Prostate gland (tissue), 2 donors: Measurements from ENCODE around the gene S1PR4. TPM values are rescaled to one million over a fixed set of nuclear protein-coding genes. Genes with fewer than 3 reads are reported as not detected.
"Not testable (repeated sequence)": the region's sequence is repeated elsewhere in the genome, so short reads cannot be mapped to it uniquely, and the experiment has no call there.

Experiments used
- DNase-seq: peaks from one replicate; pipeline ENCODE4 v3.0.0-alpha.2; 2019; ENCODE audit warnings: low spot score
- H3K27ac ChIP-seq, 2 donors: fragments of 200-600 bp; sonication (generic); 2 replicates each; pipeline ENCODE4 v1.5.1; 2017 to 2019
- H3K27me3 ChIP-seq: fragments of 200-600 bp; sonication (generic); replicated peaks from 2 replicates; pipeline ENCODE4 v1.5.1; 2019; ENCODE audit not compliant: insufficient read depth
- H3K36me3 ChIP-seq, 2 donors: fragments of 200-600 bp; sonication (generic); 1 replicate in 1 of 2; 2 replicates in 1 of 2; pipeline versions ENCODE4 v1.5.1 to v1.8.1; 2017 to 2019
- H3K4me1 ChIP-seq: fragments of 200-600 bp; sonication (generic); replicated peaks from 2 replicates; pipeline ENCODE4 v1.5.1; 2019
- H3K4me3 ChIP-seq, 2 donors: fragments of 200-600 bp; sonication (generic); 2 replicates each; pipeline ENCODE4 v1.5.1; 2017 to 2019
- H3K9me3 ChIP-seq: fragments of 200-600 bp; sonication (generic); 2 replicates; pipeline ENCODE4 v1.5.1; 2017
- POLR2A ChIP-seq: fragments of 450-650 bp; IDR thresholded peaks from one replicate; pipeline ENCODE4 v1.6.1; 2016; ENCODE audit warnings: antibody characterized with exemption, mild to moderate bottlenecking
- POLR2AphosphoS5 ChIP-seq: sonication (generic); formaldehyde crosslinking; IDR thresholded peaks from one replicate; pipeline ENCODE4 v1.6.1; 2017; ENCODE audit warnings: antibody characterized with exemption
- WGBS: methylation state at CpG from one replicate; pipeline ENCODE4 v1.1.5; 2018; 5-methylcytosine and 5-hydroxymethylcytosine counted together
- intact Hi-C: fragments of 100-400 bp; cut with DNase I; formaldehyde crosslinking; loops from one replicate; pipeline ENCODE4 v1.14.2; 2022
- total RNA-seq, 2 donors: library from RNA; depleted of rRNA; stranded (reverse); fragments of >200 nt; gene quantifications; one replicate each; pipeline ENCODE4 v1.1.0, GENCODE V29; 2016
- TF ChIP-seq, protein P1 (sequence below), 4 experiments: fragments of 200-600 bp in 2 of 4; fragments of 450-650 bp in 2 of 4; sonication (generic) in 2 of 4; IDR thresholded peaks; 1 replicate in 3 of 4; 2 replicates in 1 of 4; pipeline ENCODE4 v1.5.1; 2016 to 2019; ENCODE audit warnings: antibody characterized with exemption in 4 of 4, mild to moderate bottlenecking in 2 of 4, moderate library complexity in 2 of 4

Gene S1PR4
- total RNA-seq, 2 donors from 2014 or later, result 0.14 to 1.5 TPM

DNA sequence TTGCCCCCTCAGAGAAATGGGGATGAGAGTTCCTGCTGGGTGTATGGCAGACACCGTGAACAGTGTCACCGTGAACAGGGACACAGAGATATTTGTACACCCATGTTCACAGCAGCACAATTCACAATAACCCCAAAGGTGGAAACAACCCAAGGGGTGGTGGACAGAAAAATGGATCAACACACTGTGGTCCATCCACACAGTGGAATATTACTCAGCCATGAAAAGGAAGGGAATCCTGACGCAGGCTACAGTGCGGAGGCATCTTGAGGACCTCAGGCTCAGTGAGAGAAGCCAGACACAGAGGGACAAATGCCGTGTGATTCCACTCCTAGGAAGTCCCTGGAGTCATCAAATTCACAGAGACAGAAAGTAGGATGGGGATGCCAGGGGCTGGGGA is 38.3 kb downstream of the S1PR4 start:
- TF ChIP-seq POLR2A (no peak), POLR2AphosphoS5 (no peak)
- TF ChIP-seq, protein P1, sequence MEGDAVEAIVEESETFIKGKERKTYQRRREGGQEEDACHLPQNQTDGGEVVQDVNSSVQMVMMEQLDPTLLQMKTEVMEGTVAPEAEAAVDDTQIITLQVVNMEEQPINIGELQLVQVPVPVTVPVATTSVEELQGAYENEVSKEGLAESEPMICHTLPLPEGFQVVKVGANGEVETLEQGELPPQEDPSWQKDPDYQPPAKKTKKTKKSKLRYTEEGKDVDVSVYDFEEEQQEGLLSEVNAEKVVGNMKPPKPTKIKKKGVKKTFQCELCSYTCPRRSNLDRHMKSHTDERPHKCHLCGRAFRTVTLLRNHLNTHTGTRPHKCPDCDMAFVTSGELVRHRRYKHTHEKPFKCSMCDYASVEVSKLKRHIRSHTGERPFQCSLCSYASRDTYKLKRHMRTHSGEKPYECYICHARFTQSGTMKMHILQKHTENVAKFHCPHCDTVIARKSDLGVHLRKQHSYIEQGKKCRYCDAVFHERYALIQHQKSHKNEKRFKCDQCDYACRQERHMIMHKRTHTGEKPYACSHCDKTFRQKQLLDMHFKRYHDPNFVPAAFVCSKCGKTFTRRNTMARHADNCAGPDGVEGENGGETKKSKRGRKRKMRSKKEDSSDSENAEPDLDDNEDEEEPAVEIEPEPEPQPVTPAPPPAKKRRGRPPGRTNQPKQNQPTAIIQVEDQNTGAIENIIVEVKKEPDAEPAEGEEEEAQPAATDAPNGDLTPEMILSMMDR (IDR thresholded peaks at IDR 0.05), result no peak
- H3K27ac ChIP-seq, result no peak overlapping the region
- intact Hi-C loops, result no loop called here

DNA sequence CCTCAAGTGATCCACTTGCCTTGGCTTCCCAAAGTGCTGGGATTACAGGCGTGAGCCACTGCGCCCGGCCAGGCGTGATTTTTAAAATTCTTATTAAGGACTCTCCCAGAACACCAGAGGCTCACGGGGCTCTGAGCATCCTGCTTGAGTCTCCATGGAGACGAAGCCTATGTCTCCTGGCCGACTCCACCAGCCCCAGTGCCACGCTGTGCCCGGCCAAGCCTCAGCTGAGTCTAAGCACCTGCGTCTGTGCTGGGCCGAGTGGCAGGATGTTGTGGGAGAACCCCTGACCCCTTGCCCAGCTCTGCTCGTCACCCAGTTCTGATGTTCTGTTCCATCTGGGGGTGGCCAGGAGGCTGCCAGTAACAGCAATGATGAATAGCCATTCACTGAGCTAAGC is 42.0 kb downstream of the S1PR4 start:
- Histone ChIP-seq H3K4me3 (no peak overlapping the region), H3K27me3 (peaks cover 4% of the 10 kb centered on the region), H3K27ac (no peak overlapping the region), H3K36me3 (no peaks in the 10 kb centered on the region), H3K4me1 (no peaks in the 10 kb centered on the region), H3K9me3 (no peaks in the 10 kb centered on the region)
- DNase-seq, result no peak
- intact Hi-C loops, result no loop called here
- no peak for TF ChIP-seq POLR2AphosphoS5
- WGBS, result 84% methylated on average over 12 of the region's 12 CpGs

More for the DNA sequence above, 38.3 kb downstream of the S1PR4 start:
- H3K9me3 ChIP-seq, result no peaks in the 10 kb centered on the region
- no peak for DNase-seq
- H3K4me3 ChIP-seq, result no peak overlapping the region
- 83% methylated on average over 5 of the region's 5 CpGs for WGBS
- no peaks in the 10 kb centered on the region for H3K36me3 ChIP-seq
- H3K4me1 ChIP-seq, result no peaks in the 10 kb centered on the region
- no peaks in the 10 kb centered on the region for H3K27me3 ChIP-seq

DNA sequence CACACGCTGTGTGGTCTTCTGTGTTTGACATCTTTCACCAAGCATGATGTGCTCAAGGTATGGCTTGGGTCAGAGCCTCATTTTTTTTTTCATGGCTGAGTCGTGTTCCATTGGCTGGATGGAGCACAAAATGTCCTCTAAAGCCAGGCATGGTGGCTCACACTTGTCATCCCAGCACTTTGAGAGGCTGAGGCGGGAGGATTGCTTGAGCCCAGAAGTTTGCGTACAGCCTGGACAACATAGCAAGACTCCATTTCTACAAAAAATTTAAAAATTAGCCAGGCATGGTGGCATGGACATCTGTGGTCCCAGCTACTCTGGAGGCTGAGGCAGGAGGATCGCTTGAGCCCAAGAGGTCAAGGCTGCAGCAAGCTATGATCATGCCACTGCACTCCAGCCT is 43.0 kb downstream of the S1PR4 start:
- H3K4me1 ChIP-seq, H3K27me3 ChIP-seq, H3K9me3 ChIP-seq, DNase-seq, H3K27ac ChIP-seq, H3K4me3 ChIP-seq, H3K36me3 ChIP-seq, intact Hi-C loops: not testable (repeated sequence)
- WGBS, result 75% methylated on average over 5 of the region's 5 CpGs

DNA sequence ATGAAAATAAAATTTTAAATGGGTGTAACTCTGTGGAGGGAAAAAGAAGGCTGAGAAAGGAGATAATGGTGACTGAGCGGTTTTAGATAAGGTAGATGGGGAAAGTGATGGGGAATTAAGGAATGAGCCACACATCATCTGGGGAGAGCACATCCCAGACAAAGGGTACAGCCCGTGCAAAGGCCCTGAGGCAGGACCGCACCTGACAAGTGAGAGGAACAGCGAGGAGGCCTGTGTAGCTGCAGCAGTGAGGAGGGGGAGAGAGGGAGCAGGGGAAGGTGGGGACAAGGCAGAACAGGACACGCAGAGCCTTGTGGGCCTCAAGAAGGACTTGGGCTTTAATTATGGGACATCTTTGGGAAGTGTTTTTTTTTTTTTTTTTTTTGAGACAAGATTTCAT is 44.1 kb downstream of the S1PR4 start:
- no peak overlapping the region for H3K27ac ChIP-seq
- no peak overlapping the region for H3K4me3 ChIP-seq
- peaks cover 4% of the 10 kb centered on the region for H3K27me3 ChIP-seq
- TF ChIP-seq, protein P1 (IDR thresholded peaks at IDR 0.05), result no peak
- TF ChIP-seq POLR2AphosphoS5, result no peak
- no peak for TF ChIP-seq POLR2A
- H3K9me3 ChIP-seq, result no peaks in the 10 kb centered on the region
- no peak for DNase-seq
- no peaks in the 10 kb centered on the region for H3K36me3 ChIP-seq
- intact Hi-C loops, result no loop called here
- WGBS, result 88% methylated on average over 5 of the region's 5 CpGs
- no peaks in the 10 kb centered on the region for H3K4me1 ChIP-seq

GRCh38 chr19:3224346-3225168 is 46.0 kb downstream of the S1PR4 start, which contains the start of gene CELF5:
Gene CELF5 (plus strand): TSS chr19:3224661. CDS start chr19:3224740, 79 bp downstream.
- intact Hi-C loops, result no loop called here
- H3K4me1 ChIP-seq, result no peaks in the 10 kb centered on the region
- 2% methylated on average over 83 of the region's 94 CpGs for WGBS
- no peak for TF ChIP-seq POLR2AphosphoS5
- TF ChIP-seq, protein P1 (IDR thresholded peaks at IDR 0.05), result peak; percentile 14 to 59 (median 37)
- no peaks in the 10 kb centered on the region for H3K9me3 ChIP-seq
- no peak within 1 kb of the TSS for H3K27ac ChIP-seq
- H3K4me3 ChIP-seq, result no peak within 1 kb of the TSS
- peak; percentile 21 for DNase-seq
- peaks cover 4% of the 10 kb centered on the region for H3K27me3 ChIP-seq
- no peaks in the 10 kb centered on the region for H3K36me3 ChIP-seq

- Histone ChIP-seq H3K27me3 (peaks cover 4% of the 10 kb centered on the region), H3K4me1 (no peaks in the 10 kb centered on the region), H3K27ac (no peak overlapping the region), H3K4me3 (no peak overlapping the region), H3K9me3 (no peaks in the 10 kb centered on the region), H3K36me3 (no peaks in the 10 kb centered on the region)
- WGBS, result 0% methylated on average over 7 of the region's 9 CpGs
- TF ChIP-seq POLR2AphosphoS5 (no peak), POLR2A (no peak)
- TF ChIP-seq, protein P1 (IDR thresholded peaks at IDR 0.05), result no peak
- no peak for DNase-seq
- intact Hi-C loops, result no loop called here
Observed at GRCh38 chr19:3225169-3225485, 46.6 kb downstream of the S1PR4 start.
